Hematopoietic multipotent progenitor cell treated with erythropoietin and hydrocortisone succinate and interleukin-3 and kit ligand, for 15 days (in vitro differentiated cells): ENCODE measurements around the gene UCKL1.
"Not testable (repeated sequence)": the region's sequence is repeated elsewhere in the genome, so short reads cannot be mapped to it uniquely, and the experiment has no call there.

ENCODE experiments used
- DNase-seq: peaks from one replicate; pipeline ENCODE4 v3.0.0-alpha.2; 2015; ENCODE audit warnings: low spot score

The UCKL1 gene

DNA sequence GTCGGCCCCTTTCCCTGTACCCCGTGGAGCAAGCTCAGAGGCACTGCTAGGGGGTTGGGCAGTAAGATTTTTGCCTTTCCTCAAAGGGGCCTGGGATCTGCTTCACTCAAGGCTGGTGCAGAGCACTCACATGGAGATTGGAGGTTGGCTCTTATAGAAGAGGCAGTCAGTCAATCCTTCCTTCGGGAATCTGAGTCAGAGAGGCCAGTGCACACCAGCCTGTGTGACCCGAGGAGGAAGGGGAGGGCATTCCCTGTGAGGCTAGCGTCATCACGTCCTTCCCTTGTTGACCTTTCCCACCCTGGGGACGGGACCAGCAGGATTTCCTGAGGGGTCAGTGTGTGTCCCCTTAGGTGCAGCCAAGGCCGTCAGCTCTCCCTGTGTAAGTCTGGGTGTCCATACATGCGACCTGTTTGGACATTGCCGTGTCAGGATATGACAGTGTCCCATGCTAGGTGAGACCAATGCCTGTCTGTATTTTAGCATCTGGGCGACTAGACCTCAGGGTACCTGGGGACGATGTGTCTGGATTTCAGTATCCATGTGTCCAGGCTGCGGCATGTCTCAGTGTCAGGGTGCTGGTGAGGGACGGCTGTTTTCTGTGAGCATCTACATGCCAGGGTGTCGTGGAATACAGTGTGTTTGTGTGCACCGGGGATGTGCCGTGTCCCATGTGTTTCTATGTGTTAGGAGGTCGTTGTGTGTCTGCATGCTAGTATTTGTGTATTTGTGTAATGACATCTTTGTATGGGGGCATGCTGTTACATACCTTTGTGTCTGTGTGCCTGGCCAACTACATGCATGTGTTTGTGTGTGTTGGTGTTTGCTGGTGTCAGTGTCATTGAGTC is 16.3 kb upstream of the UCKL1 start:
- DNase-seq: no peak

DNA sequence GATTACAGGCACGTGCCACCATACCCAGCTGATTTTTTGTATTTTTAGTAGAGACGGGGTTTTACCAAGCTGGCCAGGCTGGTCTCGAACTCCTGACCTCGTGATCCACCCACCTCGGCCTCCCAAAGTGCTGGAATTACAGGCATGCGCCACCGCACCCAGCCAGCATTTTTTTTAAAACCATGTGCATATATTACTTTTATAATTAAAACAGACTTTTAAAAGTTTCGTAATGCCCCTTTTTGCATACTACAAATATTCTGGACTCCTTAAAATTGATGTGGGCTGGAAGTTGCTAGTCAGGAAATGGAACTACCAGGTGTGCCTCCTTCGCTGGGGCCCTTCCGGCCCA is 15.7 kb upstream of the UCKL1 start:
- not testable (repeated sequence) for DNase-seq

DNA sequence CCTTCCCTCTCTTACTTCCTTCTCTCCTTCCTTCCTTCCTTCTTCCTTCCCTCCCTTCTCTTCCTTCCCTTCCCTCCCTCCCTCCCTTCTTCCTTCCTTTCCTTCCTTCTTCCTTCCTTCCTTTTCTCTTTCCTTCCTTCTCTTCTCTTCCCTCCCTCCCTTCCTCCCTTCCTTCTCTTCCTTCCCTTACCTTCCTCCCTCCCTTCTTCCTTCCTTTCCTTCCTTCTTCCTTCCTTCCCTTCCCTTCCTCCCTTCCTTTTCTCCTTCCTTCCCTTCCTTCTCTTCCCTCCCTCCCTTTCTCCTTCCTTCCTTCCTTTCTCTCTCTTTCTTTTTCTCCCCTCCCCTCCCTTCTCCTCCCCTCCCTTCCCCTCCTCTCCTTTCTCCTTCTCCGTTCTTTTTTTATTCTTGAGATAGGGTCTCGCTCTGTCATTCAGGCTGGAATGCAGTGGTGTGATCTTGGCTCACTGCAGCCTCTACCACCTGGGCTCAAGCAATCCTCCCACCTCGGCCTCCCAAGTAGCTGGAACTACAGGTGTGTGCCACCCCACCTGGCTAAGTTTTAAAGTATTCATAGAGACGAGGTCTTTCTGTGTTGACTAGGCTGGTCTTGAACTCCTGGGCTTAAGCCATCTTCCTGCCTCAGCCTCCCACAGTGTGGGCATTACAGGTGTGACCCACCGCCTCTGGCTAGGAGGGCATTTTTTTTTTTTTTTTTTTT is 14.7 kb upstream of the UCKL1 start:
- no peak for DNase-seq

DNA sequence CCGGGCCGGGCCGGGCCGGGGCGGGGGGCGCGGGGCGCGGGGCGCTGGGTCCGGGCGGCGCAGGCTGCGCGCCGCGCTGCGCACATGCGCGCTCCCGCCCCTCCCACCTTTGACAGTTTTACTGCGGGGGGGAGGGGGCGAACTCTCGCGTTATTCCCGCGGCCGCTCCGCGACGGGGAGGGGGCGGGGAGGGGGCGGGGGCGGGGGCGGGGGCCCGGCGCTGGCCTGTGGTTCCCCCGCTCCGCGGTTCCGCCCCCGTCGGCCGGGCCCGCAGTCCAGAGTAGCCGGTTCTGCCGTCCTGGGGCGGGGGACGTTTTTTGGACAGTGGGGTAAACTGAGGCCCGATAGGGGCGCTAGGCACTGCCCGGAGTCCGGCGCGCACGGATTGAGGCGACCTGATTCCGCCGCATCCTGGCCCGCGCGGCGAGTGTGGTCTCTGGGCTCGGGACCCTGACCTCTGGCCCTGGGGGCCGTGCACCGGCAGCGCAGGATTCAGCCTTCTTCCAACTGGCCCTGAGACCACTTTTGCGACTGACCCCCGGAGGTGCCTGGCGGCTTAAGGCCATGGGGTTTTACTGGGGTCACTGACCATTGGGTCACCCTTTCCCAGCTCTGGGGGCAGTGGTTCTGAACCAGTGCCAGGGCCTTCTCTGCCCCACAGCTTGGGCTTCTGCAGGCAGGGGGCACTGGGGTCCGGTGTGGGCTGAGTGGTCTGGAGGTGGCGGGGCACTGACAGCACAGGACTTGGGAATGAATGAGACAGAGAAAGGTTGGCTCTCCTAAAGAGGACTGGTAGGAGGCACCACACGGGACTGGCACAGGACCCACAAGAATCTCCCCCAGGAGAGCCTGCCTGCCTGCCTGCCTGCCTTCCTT is 13.9 kb upstream of the UCKL1 start, which contains the start of gene ZNF512B:
TSS of gene ZNF512B (minus strand) at position 93 of the 876 bp plus-strand sequence. CDS start 1,980 bp downstream, outside the sequence.
- no peak for DNase-seq

DNA sequence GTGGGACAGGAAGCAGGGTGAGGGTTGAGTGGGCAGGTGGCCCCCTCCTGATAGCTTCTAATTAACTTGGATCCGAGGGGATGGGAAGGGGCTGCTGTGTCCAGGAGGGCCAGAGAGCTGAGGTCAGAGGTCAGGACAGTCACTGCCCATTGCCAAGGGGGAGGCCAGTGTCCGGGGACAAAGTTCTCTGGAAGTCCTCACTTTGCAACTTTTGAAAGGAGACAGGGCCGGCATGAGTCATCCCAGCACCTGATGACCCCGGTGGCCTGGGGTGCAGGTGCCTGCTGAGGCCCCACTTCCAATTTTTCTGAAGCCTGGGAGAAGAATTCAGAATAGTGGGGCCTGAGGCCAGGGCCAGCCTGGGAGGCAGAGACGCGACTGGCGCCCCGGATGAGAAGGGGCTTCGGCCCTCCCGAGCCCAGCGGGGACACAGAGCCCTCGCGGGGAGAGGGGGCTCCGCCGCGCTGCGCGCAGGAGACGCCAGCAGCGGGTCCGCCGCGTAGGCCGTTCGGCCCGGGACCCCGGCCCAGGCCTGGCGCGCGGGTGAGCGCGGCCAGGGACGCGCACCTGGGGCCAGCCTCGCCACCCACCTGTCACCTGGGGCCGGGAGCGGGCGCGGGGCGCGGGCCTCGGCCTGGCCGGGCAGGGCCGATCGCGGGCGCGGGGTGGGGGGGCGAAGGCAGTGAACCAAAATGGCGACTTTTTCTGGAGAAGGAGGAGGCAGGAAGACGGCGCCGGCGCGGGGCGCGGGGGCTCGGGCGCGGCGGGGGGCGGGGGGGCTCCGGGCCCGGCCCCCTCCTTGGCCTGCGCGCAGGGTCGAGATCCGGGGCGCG is 12.9 kb upstream of the UCKL1 start:
- DNase-seq: no peak

DNA sequence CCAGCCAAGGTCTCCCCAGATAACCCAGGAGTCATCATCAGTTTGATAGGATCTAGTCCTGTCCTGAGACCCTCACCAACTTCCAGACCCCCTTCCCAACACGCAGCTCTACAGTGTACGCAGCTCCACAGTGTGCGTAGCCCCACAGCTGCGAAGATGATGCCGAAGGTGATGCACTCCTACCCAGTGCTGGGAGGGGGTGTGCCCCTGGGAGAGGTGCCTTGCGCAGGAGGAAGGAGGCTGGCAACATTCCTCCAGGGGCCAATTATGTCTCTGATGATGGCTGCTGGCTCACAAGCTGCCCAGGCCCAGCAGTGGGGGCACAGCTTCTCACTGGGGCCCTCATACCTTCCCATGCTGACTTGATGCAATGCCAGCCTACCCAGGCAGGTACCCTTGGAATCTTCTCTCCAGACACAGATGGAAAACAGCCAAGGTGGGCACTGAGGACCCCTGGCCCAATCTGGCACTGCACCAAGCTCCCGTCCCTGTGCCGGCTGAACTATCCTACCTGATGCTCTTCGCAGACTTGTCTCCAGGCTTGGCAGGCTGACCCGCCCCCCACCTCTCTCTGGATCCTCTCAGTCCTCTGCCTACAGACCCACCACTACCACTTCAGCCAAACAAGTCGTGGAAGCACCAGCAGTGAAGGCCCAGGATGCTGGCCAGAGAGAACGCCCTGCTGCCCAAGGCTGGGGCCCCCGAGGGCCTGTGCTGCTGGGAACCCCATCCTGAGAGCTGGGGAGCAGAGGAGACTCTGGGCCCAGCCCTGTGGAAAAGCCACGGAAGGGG is 12.1 kb upstream of the UCKL1 start:
- no peak for DNase-seq

DNA sequence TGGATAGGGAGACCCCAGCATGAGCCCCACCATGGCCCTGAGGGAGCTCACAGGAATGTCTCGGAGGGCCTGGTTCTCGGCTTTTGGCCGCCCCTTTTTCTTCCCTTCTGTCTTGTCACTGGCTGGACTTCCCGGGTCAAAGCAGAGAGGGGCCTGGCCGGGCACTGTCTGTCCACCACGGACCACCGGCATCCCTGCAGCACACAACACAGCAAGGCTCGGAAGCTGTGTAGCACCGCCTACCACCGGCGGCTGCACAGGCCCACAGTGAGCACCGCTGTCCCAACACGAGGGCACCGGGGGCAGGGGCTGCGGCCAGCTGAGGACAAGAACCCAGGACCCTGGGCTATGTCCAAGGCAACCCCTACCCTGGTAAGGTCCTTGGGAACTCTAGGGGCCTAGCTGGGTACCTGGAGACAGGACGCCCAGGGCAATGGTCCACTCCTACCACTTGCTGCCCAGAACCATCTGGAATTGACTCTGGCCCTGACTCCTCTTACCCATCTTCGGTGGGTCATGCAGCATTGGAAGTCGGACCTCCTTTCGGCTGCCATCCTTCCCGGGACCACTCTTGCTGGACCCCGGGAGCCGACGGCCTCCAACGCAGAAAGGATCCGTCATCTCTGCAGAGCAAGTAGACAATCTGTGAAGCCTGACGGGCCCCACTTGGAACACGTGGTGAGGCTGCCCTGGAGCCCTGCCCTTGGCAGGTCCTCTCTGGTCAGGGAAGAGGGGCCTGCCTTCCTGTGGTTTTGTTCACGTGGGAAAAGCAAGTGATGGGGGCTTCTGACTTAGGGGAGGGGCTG is 11.3 kb upstream of the UCKL1 start:
- DNase-seq: no peak

DNA sequence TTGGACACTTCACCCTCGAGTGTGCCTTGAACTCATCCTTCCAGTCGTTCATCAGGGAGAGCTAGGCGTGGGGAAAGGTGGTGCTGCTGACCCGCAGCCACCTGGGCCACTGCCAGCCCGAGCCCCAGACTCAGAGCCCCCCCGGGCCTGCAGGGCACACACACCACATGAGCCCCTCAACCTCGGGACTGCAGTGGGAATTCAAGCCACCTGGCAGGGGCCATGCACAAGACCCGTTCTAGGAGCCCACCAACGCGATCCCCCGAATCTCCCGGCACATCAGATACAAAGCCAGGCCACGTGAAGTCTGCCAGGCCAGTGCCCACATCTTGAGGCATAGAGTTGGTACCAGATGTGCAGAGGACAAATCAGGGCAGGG is 10.7 kb upstream of the UCKL1 start:
- no peak for DNase-seq

DNA sequence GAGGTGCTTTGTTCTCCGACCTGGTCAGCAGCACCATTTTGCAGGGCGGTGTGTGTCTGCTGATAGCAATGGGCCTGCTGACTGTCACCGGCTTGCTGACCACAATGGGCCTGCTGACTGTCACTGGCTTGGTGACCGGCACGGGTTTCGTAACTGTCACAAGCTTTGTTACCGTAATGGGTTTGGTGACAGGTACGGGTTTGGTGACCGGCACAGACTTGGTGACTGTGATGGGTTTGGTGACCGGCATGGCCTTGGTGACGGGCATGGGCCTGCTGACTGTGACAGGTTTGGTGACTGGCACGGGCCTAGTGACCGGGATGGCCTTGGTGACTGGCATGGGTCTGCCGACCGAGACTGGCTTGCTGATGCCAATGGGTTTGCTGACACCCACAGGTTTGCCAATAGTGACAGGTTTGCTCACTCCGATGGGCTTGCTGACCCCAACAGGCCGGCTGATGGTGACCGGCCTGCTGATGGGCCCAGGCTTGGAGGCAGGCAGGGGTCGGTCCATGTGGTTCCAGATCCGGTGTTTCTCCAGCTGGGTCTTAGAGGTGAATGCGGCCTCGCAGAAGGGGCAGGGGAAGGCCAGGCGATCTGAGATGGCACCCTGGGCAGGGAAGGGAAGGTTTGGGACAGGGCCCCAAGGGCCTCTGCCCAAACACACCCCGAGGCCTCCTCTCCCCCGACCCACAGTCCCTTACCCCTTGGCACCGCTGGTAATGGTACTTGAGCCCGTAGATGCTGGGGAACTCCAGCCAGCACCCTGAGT is 10.1 kb upstream of the UCKL1 start:
- no peak for DNase-seq

DNA sequence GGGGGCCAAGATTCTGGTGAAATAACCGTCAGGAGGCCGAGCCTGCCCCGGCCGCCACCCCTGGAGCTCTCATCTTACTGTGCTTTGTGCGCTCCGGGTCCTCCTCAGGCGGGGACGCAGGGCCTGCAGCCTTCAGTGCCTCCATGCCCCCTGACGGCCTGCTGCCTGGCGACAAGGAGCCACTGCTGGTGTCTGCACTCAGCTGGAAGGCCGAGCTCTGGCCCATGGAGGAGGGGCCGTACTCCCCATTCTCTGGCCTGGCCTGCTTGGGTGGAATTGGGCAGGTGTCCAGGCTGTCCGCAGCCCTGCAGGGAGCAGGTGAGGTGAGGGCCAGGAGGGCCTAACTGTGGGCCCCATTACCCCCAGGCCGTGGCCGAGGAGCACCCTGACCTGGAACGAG is 8.2 kb upstream of the UCKL1 start:
- no peak for DNase-seq

DNA sequence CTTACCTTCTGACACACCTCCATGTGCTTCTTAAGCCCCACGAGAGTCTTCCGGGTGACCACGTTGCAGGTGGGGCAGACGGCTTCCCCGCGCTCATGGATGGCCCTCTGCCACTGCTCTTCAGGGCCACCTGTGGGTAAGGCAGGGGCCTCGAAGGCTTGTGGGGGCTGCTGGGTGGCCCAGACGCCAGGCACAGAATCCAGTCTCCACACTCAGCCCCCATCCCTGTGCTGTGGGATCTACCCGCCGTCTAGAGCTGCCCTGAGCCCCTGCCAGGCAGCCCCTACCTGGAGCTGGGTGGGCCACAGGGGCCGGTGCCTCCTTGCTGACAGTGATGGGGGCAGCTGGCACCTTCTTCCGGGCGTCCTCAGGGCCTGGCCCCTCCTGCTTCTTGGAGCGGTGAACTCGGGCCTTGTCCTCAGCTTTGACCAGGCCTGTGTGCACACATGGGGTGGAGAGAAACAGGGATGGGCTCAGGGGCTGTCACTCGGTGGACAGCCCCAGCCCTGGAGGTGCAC is 7.6 kb upstream of the UCKL1 start:
- DNase-seq: no peak

DNA sequence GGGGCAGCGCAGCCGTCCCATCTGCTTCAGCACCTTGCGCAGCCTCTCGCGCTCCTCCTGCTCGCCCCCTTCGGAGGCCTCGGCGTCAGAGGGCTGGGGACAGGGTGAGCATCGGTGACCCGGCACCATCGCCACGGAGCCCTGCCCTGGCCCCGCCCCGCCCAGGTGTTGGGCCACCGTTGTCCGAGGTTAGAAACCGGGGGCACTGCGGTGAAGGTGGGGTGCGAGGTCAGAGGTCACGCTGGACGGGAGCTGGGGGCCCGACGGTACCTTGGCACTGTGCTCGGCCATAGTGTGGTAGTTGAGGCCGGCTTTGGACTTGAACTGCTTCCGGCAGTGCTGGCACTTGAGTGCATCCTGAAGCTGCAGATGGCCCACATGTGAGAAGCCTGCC is 7.1 kb upstream of the UCKL1 start:
- DNase-seq: no peak

DNA sequence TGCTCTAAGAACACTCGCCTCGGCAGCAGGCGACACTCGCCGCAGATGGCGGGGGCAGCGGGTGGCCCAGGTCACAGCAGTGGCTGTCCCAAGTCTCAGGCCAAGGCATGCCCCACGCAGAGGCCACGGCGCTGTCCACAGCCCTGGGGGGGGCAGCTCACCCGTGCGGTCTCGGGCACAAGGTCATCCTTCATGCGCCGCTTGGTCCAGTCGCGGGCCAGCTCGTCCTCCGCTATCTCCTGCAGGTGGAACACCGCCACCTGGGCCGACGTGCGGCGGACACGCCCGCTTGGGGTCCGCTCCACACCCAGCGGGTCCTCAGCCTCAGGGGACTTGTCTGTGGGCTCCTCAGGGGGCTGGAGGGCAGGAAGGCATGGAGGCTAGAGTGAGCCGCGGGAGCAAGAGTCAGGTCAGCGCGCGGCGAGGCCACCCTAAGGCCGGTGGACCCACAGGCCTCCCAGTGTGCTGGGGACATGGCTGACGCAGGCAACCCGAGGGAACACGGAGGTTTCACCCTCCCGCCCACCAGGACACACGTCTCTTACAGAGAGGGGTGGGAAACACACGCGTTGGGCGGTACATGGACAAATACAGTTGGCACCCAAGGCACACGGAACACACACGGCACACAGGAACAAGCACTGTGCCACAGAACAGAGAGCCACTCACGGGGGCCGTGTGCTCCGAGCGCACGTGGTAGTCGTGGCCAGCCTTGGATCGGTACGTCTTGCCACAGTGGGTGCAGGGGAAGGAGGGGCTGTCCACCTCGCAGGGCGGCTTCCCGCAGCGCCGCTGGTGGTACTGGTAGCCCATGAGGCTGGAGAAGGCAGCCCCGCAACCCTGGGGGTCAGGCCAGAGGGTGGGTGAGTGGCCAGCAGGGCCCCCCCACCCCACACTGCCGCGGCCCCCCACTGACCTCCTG is 6.5 kb upstream of the UCKL1 start:
- no peak for DNase-seq

DNA sequence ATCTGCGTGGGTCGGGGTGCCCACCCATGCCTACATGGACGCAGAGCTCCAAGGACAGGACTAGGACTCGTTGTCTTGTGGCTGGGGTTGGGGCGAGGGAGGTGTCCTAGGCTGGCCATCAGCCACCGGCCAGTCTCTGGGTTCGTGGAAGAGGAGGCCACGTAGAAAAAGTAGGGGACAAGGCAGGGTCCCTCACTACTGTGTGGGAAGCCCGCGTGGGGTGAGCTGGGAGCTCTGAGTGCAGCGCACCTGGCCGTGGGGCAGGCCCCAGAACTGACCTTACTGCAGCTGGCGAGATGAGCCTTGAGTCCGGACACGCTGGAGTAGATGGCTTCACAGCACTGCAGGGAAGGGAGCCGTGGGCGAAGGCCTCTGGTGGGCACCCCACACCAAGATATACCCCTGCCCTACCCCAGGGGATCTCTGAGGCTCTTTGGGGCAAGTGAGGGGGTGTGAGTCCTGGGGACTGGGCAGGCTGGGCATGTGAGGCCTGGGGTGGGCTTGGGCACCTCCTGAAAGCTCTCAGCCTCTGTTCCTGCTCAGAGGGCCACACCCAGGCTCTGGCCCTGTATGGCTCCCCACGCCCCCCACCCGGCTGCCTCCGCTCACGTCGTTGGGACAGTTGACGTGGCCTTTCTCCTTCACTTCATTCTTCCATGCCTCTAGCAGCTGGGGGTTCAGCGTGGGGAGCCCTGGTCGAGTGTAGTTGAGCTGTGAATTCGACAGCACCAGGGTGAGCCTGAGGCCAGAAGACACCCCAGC is 5.6 kb upstream of the UCKL1 start:
- no peak for DNase-seq

DNA sequence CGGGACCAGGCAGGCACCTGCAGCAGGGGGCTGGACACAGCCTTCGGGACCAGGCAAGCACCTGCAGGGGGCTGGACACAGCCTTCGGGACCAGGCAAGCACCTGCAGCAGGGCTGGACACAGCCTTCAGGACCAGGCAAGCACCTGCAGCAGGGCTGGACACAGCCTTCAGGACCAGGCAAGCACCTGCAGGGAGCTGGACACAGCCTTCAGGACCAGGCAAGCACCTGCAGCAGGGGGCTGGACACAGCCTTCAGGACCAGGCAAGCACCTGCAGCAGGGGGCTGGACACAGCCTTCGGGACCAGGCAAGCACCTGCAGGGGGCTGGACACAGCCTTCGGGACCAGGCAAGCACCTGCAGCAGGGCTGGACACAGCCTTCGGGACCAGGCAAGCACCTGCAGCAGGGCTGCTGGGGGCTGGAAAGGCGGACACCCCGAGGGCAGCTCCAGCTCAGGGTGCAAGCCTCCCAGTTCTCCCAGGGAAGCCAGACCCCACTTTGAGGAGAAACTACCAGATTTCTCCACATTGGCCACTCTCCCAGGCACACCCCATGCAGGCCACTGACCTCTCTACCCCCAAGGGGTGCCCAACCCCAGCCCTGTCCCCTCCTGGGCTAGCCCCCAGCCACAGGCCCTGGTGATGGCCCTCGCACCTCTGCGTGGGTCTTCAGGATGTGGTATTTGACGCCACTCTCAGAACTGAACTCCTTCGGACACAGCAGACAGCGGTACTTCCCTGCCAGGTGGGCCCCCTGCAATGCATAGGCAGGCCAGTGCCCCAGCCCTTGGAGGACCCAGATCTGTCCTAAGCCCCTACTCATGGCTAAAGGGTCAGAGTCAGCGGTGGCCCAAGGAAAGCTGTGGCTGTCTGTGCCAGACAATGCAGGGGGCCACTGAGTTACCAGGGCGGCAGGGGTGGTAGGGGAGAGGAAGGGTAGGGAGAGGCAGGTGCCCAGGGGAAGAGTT is 4.7 kb upstream of the UCKL1 start:
- not testable (repeated sequence) for DNase-seq

DNA sequence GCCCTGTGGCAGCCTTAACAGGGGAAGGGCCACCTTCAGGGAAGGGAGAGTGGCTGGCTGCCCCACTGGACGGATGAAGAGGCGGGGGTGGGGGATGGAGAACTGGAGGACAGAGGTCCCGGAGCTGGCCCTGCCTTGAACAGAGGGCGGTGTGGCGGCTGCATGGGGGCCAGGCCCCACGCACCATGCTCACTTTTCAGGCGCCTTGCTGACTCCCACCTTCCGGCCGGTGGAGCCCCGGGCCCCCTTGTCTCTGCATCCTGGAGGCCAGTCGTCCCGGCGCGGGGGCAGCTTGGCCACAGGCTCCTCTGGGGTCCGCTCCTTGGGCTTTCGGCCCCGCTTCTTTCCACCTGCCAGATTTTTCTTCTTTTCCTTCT is 3.5 kb upstream of the UCKL1 start:
- DNase-seq: no peak
